Endothelial cell of umbilical vein (primary cell): ENCODE results near the gene ANKLE2. TPM values are rescaled to one million over a fixed set of nuclear protein-coding genes. Genes with fewer than 3 reads are reported as not detected.

Experiments used
- BruUV-seq: library from RNA; stranded (reverse); fragments of 400-500 nt; replicated peaks from 2 replicates; lab custom pipeline; 2021; lab: Mats Ljungman, UMichigan
- CTCF ChIA-PET: fragments of 300-600, 350-600 bp; sonication (Branson Sonifier 250); formaldehyde crosslinking; loops from one replicate; lab custom pipeline; 2021; ENCODE audit warnings: antibody characterized with exemption, inconsistent platforms; lab: Charles Lee
- POLR2A ChIA-PET: fragments of 300-600, 350-600 bp; sonication (Branson Sonifier 250); formaldehyde crosslinking; loops from one replicate; lab custom pipeline; 2021; ENCODE audit warnings: antibody characterized with exemption, inconsistent platforms; lab: Charles Lee
- DNase-seq: peaks from one replicate; pipeline ENCODE4 v3.0.0-alpha.2; 2011; ENCODE audit warnings: low read depth, low spot score
- FAIRE-seq: peaks from 2 replicates; lab custom pipeline; 2011; peaks lifted over from hg19 to GRCh38; lab: Jason Lieb, UNC
- H2AFZ ChIP-seq: 2 replicates; pipeline ENCODE4 v1.6.0; 2012; ENCODE audit warnings: low read depth, low read length, control low read depth, inconsistent platforms
- H3K27ac ChIP-seq: 2 replicates; pipeline ENCODE4 v1.5.1; 2011; ENCODE audit warnings: low read depth, mild to moderate bottlenecking, control low read depth, low read length, moderate library complexity; ENCODE audit not compliant: insufficient read depth
- H3K27me3 ChIP-seq, 2 experiments: 2 replicates each; pipeline versions ENCODE4 v1.6.0 to v1.6.1; 2011; ENCODE audit warnings: low read length in 2 of 2, mixed read lengths in 1 of 2; ENCODE audit not compliant: control insufficient read depth in 2 of 2, insufficient read depth in 2 of 2
- H3K36me3 ChIP-seq, 2 experiments: 2 replicates in 1 of 2; 3 replicates in 1 of 2; pipeline ENCODE4 v1.5.1; 2011; ENCODE audit warnings: low read length in 2 of 2, mild to moderate bottlenecking in 1 of 2, moderate library complexity in 1 of 2; ENCODE audit not compliant: control insufficient read depth in 2 of 2, insufficient read depth in 2 of 2; ENCODE audit errors: extremely low read depth in 1 of 2
- H3K4me1 ChIP-seq: 3 replicates; pipeline ENCODE4 v1.5.1; 2011; ENCODE audit warnings: mild to moderate bottlenecking, low read length; ENCODE audit not compliant: control insufficient read depth, insufficient read depth; ENCODE audit errors: extremely low read depth
- H3K4me2 ChIP-seq: 2 replicates; pipeline ENCODE4 v1.6.1; 2011; ENCODE audit warnings: low read length, control low read depth, mixed read lengths; ENCODE audit not compliant: insufficient read depth
- H3K4me3 ChIP-seq, 3 experiments: fragments of 200-600 bp in 1 of 3; sonication (generic), shearing (Covaris generic) in 1 of 3; replicated peaks in 1 of 3; 2 replicates each; pipeline ENCODE4 v1.5.1; 2011 to 2016; ENCODE audit warnings: control low read depth in 3 of 3, low read length in 3 of 3, mild to moderate bottlenecking in 2 of 3, inconsistent platforms in 1 of 3, low read depth in 1 of 3, moderate library complexity in 1 of 3; ENCODE audit not compliant: insufficient read depth in 1 of 3
- H3K79me2 ChIP-seq: 2 replicates; pipeline ENCODE4 v1.6.0; 2012; ENCODE audit warnings: low read length, inconsistent platforms; ENCODE audit not compliant: control insufficient read depth, insufficient read depth
- H3K9ac ChIP-seq: replicated peaks from 2 replicates; pipeline ENCODE3; 2011; ENCODE audit warnings: low read length, control low read depth; ENCODE audit not compliant: insufficient read depth; ENCODE audit errors: extremely low read depth
- H3K9me1 ChIP-seq: replicated peaks from 3 replicates; pipeline ENCODE4 v1.6.0; 2011; ENCODE audit warnings: mild to moderate bottlenecking, low read length; ENCODE audit not compliant: control insufficient read depth, insufficient read depth; ENCODE audit errors: extremely low read depth
- H3K9me3 ChIP-seq: replicated peaks from 2 replicates; pipeline ENCODE4 v1.5.1; 2012; ENCODE audit warnings: low read length, inconsistent platforms; ENCODE audit not compliant: control insufficient read depth, insufficient read depth
- H4K20me1 ChIP-seq: replicated peaks from 2 replicates; pipeline ENCODE3; 2011; ENCODE audit warnings: mild to moderate bottlenecking, low read length; ENCODE audit not compliant: control insufficient read depth, insufficient read depth; ENCODE audit errors: extremely low read depth
- CTCF ChIP-seq, 2 donors: IDR thresholded peaks; 1 replicate in 1 of 2; 2 replicates in 1 of 2; pipeline ENCODE4 v1.5.1; 2011; ENCODE audit warnings: low read length in 2 of 2, mild to moderate bottlenecking in 2 of 2, moderate library complexity in 2 of 2, control low read depth in 1 of 2, inconsistent platforms in 1 of 2, low read depth in 1 of 2; ENCODE audit not compliant: insufficient read depth in 1 of 2; ENCODE audit errors: extremely low read depth in 1 of 2
- EZH2 ChIP-seq: IDR thresholded peaks from 2 replicates; pipeline ENCODE4 v1.6.1; 2012; ENCODE audit warnings: borderline replicate concordance, low read depth, mild to moderate bottlenecking, moderate library complexity, low read length, inconsistent platforms; ENCODE audit not compliant: severe bottlenecking
- FOS ChIP-seq: IDR thresholded peaks from 2 replicates; pipeline ENCODE4 v1.6.1; 2011; ENCODE audit warnings: mild to moderate bottlenecking, low read length, moderate library complexity, borderline replicate concordance; ENCODE audit not compliant: insufficient read depth
- JUN ChIP-seq: IDR thresholded peaks from 2 replicates; pipeline ENCODE4 v1.6.1; 2011; ENCODE audit warnings: borderline replicate concordance, low read depth; ENCODE audit not compliant: insufficient read length, insufficient read depth
- MAX ChIP-seq: IDR thresholded peaks from 2 replicates; pipeline ENCODE4 v1.6.1; 2011; ENCODE audit not compliant: insufficient read depth, insufficient read length
- POLR2A ChIP-seq: IDR thresholded peaks from 2 replicates; pipeline ENCODE4 v1.6.1; 2012; ENCODE audit warnings: low read depth, mild to moderate bottlenecking, control low read depth, low read length
- POLR2AphosphoS5 ChIP-seq: IDR thresholded peaks from 2 replicates; pipeline ENCODE4 v1.6.1; 2012; ENCODE audit warnings: low read depth, mild to moderate bottlenecking, control low read depth, low read length, moderate library complexity; ENCODE audit not compliant: insufficient read depth
- dilution Hi-C: fragments of 300-500 bp; cut with MboI; formaldehyde crosslinking; loops from one replicate; pipeline ENCODE4 v1.15.0; 2019; ENCODE audit warnings: low sequenced_read_pairs; ENCODE audit not compliant: extremely low pct_ligation_motif_present
- intact Hi-C: fragments of 100-400 bp; cut with micrococcal nuclease; formaldehyde crosslinking; loops from one replicate; pipeline ENCODE4 v1.10.0; 2022
- polyA plus RNA-seq, 4 experiments: library from polyadenylated mRNA; depleted of rRNA in 3 of 4; stranded (reverse) in 3 of 4; unstranded in 1 of 4; fragments of >200 nt; gene quantifications; 2 replicates each; pipeline versions ENCODE4 v1.2.1 to v1.2.3, GENCODE V29; 2011 to 2012; ENCODE audit warnings: missing spikeins in 1 of 4
- total RNA-seq: library from RNA; stranded (reverse); gene quantifications from 2 replicates; pipeline ENCODE4 v1.2.3, GENCODE V29; 2021

The ANKLE2 gene
- total and polyA plus RNA-seq, 2 donors (not counting 3 experiments of a cell fraction or from before 2014, with no cell fraction given) = 75.8 to 112 TPM

GRCh38 chr12:132698341-132698740 lies 63.3 kb downstream of the ANKLE2 start:
- TF ChIP-seq CTCF (IDR thresholded peaks at IDR 0.05; ENCODE audit: extremely low read depth in 1 of 2, insufficient read depth in 1 of 2, low read depth in 1 of 2, low read length in 2 of 2) (no peak), POLR2A (no peak), JUN (no peak), POLR2AphosphoS5 (no peak), MAX (no peak), EZH2 (no peak), FOS (no peak)
- dilution Hi-C loops = no loop called here
- Histone ChIP-seq H3K4me1 (no peaks in the 10 kb centered on the region), H3K79me2 (no peaks in the 10 kb centered on the region), H3K36me3 (peaks cover 2 to 17% of the 10 kb centered on the region in 2 experiments), H2AFZ (no peak overlapping the region), H3K27me3 (no peaks in the 10 kb centered on the region), H3K9me3 (no peaks in the 10 kb centered on the region), H3K9ac (no peak overlapping the region), H3K27ac (no peak overlapping the region), H3K4me2 (no peak overlapping the region), H4K20me1 (no peaks in the 10 kb centered on the region), H3K9me1 (no peaks in the 10 kb centered on the region), H3K4me3 (no peak overlapping the region)
- no peak for DNase-seq
- CTCF ChIA-PET = no interaction called here
- intact Hi-C loops = no loop called here
- POLR2A ChIA-PET = no interaction called here
- BruUV-seq = no TSS peak
- FAIRE-seq = no peak
